Measurements from ENCODE around the gene PTPN6.

DNA sequence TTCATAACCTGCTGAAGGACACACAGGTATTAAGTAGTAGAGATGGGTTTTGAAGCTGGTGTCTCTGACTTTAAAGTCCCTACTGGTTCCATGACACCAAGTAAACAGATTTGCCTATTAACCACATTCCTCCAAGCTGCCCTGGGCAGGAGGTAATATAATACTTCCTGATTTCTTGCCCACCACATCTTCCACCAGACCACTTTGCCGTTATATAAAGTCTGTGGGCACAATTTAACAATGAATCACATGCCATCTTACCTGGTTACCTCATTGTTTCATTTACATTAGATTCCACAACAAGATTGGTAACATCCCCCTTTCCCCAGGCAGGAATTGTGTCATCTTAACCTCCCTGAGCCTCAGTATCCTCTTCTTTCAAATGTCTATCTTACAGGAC, 47.4 kb upstream of the PTPN6 start:
- no peak for TF ChIP-seq POLR2A (IDR thresholded peaks at IDR 0.05; ENCODE audit: low read depth, low read length)
- no peak for TF ChIP-seq POLR2AphosphoS5 (IDR thresholded peaks at IDR 0.05; ENCODE audit: low read depth, low read length)
- TF ChIP-seq TAF1 (IDR thresholded peaks at IDR 0.05; ENCODE audit: borderline replicate concordance, low read depth, low read length), result no peak

Data from GM12892 (cell line).